EH (cell line): ENCODE data around the gene UMOD.

Source experiments
- DNase-seq: peaks from one replicate; pipeline ENCODE4 v3.0.0-alpha.2; 2015; ENCODE audit warnings: low read depth

Gene UMOD

DNA sequence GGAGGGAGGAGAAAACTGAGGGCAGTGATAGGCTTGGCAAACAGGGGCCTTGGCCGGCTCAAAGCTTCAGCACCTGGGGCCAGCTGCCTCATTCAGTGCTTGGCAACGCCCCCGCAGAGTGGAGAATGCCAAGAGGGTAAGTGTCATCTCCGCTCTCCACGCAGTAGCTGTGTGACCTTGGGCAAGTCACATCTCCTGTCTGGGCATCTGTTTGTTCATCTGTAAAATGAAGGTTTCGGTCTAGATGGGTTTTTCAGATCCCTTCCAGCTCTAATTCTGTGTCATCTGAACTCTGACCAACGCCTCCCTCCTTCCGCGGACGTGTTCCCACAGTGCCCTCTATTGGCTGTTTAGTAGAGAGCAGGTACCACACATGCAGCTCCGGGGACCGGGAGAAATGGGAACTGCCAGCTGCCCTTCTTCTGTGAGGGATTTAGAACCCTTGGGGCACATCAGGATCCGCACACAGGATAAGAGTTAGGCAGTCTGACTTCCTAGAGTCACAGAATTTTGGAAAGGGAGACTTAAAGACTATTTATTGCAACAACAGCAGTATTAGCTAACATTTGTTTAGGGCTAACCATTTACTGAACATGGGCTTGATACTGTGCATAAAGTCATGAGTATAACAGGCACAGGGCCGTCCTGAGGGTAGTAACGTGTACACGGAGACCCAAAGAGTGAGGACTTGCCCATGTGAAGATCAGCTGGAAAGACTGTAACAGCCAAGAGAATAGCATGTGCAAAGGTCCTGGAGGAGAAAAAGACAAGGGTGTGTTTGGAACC is 52.0 kb downstream of the UMOD start:
- DNase-seq = peak; percentile 23

GRCh38 chr16:20298452-20298851 is 54.1 kb downstream of the UMOD start:
- DNase-seq = no peak

DNA sequence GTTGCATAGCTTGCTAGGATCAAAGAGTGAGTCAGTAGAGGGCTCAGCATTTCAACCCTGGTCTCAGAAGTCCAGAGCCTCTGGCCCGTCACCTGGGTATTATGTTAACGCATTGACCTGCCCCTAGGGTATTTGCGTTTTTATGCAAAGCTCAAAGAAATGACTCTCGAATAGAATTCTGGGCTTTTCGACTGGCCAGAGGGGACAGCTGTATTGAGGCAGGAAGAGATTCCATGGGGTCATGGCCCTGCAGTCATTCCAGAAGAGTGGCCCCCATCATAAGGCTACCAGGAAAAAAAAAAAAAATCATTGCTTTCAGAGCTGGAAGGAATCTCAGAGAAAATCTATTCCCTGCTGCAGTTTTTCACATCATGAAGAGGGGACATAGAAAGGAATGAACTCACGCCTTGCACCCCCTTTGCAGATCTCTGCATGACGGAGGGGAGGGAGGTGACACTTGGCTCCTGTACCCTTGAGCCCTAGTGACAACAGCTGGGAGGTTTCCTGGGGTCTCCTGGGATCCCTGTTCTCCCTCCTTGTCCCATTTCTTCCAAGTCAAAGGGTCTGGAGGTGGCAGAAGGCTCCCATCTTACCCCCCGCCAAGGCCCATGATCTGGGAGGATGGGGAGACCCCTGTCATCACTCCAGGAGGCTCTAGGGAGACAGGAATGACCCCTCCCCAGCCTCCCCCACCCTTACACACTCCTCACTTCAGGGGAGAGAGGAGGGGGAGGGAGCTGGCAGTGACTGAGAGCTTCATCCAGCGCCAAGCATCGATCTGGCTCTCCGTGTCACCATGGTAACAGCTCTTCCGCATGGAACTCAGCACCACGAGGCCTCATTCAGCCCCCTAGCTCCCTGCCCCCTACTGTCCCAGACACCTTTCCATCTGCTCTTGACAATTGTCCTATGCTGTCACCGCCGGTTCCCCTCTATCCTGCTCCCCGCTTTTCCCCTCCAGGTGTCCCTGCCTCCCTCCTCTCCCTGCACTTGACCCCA is 61.0 kb downstream of the UMOD start:
- no peak for DNase-seq

DNA sequence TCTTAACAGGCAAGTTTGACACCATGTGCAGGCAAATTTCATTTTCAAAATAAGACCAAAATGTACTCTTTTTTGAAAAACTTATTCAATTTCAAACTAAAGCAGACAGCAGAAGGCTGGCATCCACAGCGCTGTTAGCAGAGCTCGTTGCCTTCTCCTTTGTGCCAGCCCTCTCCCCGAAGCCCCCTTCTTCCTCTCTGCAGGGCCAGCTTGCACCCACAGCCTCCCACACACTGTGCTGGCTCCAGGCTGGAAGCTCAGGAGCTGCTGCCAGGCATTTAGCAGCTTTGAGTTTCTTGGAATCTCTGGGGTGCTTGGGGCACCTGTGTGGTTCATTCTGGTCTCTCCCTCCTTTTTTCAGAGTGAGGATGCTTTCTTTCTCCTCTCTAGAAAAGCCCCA is 62.9 kb downstream of the UMOD start:
- DNase-seq = no peak

DNA sequence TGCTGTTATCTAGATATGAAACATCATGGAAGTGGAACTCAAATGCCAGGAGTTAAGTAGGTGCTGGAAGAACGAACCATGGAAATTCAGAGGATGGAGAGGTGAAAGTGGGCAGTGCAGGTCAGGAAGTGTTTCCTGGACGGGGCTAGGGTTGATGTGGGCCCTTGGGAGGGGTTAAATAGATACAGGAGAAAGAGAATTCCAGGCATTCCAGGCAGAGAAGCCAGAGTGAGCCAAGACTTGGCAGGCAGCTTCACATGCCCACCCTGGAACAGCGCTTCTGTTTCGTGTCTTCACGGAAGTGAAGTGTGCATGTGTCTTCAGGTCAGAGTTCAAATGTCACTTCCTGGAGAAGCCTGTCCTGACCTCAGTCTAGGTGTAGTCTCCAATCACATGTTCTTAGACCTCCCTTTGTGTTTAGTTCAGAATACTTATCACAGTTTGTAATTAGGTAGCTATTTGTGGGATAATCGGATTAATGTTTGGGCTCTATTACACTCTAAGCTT is 66.5 kb downstream of the UMOD start:
- DNase-seq = no peak
